Transverse colon (tissue), 3 donors: ENCODE results near the gene BEST2.

Experiments used
- CTCF ChIP-seq, 5 experiments: fragments of 200-600 bp in 3 of 5; fragments of 450-650 bp in 2 of 5; sonication (generic) in 3 of 5; IDR thresholded peaks; 1 replicate in 2 of 5; 2 replicates in 3 of 5; pipeline ENCODE4 v1.5.1; 2016 to 2017; ENCODE audit warnings: antibody characterized with exemption in 5 of 5, inconsistent platforms in 3 of 5, mild to moderate bottlenecking in 2 of 5, moderate library complexity in 1 of 5
- EP300 ChIP-seq: sonication (generic); formaldehyde crosslinking; IDR thresholded peaks from one replicate; pipeline ENCODE4 v1.6.1; 2017; ENCODE audit warnings: antibody characterized with exemption, low read depth

GRCh38 chr19:12791345-12792050, 39.9 kb downstream of the BEST2 start, which contains the start of gene JUNB:
- TF ChIP-seq CTCF (IDR thresholded peaks at IDR 0.05): peak in 2 of 5 experiments; percentile 21 to 48
- TF ChIP-seq EP300: peak; percentile 99
